GM18505 (cell line): ENCODE data around the gene FIG4.
"Not testable (repeated sequence)": the region's sequence is repeated elsewhere in the genome, so short reads cannot be mapped to it uniquely, and the experiment has no call there.

Experiments
- ATAC-seq: cut with Tn5 transposase; IDR thresholded peaks from one replicate; pipeline ENCODE4 v1.9.1; 2021; ENCODE audit not compliant: unreplicated experiment
- POLR2A ChIP-seq: IDR thresholded peaks from 4 replicates; pipeline ENCODE4 v1.6.1; 2011; ENCODE audit warnings: borderline replicate concordance; ENCODE audit not compliant: insufficient read depth, insufficient read length; ENCODE audit errors: extremely low read depth

Gene FIG4

DNA sequence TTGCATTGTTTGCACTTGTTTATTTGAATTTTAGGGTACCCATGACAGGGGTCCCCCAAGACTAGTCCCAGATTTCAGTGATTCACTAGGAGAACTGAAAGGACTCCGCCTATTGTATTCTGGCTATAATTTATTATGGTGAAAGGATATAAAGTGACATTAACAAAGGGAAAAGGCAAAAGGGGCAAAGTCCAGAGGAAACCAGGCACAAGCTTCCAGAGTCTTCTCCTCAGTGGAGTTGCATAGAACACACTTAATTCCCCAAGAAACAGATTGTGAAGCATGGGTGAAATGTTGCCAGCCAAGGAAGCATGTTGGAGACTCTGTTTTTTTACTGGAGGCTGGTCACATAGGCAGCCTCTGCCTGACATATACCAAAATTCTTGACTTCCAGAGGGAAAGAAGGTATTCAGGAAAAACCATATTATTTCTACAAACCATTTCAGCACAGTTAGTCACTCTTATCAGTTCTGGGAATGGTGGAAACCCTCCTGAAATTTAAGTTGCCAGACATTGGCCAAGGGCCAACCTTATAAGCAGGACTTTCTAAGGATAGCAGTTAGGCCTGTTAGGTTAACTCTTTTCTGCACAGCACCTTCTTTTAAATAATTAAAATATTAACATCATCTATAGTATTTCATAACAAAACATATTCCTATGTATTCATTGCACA is 71.8 kb downstream of the FIG4 start:
- no peak for TF ChIP-seq POLR2A
- no peak for ATAC-seq

- no peak for TF ChIP-seq POLR2A
- no peak for ATAC-seq
Measured at GRCh38 chr6:109766167-109766566, 75.1 kb downstream of the FIG4 start.

DNA sequence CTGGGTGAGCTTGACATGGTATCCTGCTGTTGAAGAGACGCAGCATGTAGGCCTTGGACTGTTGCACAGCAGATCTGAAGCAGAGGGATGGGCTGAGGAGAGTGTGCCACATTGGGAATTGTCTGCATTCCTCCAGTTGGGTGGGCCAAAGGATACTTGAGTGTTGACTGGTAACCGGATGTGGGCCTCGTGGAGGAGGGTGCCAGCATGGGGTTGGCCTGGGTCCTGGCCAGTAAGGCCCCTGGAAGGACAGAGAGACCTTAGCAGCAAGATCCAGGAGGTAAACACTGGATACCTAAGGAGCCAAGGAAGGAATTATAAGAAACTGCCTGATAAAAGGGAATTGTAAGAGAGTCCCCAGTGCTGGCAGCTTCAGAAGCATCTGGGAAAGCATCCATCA is 76.9 kb downstream of the FIG4 start:
- no peak for TF ChIP-seq POLR2A
- no peak for ATAC-seq

GRCh38 chr6:109768485-109768884 is 77.4 kb downstream of the FIG4 start:
- no peak for TF ChIP-seq POLR2A
- no peak for ATAC-seq

DNA sequence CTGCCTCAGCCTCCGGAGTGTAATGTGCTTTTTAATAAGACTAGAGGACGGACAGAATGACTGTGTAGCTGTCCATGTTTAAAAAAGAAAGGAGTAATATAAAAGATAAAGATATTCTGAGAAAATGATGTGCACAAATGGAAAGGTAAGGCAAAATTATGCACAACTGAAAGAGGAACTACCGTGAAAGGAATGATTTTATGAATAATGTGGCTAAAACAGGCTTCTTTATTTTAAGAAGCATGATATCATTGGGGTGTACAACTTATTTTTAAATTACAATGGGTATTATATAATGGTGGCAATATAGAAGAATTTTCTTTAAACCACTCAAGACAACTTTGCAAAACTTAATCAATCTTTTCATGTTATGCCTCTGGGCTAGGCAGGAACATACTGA is 78.1 kb downstream of the FIG4 start:
- no peak for TF ChIP-seq POLR2A
- ATAC-seq, result no peak

DNA sequence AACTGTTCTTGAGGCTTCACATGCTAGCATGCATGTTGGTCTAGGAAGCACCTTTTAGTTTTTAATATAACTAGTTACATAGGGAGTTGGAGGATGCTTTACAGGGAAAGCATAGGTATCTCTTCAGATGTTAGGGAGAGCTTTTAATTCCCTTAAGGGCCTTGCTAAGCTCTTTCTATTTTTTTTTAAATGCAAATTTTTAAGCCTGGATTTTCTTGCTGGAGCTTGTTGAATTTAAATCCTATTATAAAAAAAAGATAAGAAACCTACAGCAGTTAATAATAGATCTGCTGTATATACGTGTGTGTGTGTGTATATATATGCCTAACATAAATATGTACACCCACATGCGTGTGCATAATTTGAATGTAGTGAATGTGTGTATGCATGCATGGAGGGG is 79.0 kb downstream of the FIG4 start:
- no peak for ATAC-seq
- no peak for TF ChIP-seq POLR2A

GRCh38 chr6:109770779-109771178 is 79.7 kb downstream of the FIG4 start:
- no peak for TF ChIP-seq POLR2A
- ATAC-seq, result no peak

DNA sequence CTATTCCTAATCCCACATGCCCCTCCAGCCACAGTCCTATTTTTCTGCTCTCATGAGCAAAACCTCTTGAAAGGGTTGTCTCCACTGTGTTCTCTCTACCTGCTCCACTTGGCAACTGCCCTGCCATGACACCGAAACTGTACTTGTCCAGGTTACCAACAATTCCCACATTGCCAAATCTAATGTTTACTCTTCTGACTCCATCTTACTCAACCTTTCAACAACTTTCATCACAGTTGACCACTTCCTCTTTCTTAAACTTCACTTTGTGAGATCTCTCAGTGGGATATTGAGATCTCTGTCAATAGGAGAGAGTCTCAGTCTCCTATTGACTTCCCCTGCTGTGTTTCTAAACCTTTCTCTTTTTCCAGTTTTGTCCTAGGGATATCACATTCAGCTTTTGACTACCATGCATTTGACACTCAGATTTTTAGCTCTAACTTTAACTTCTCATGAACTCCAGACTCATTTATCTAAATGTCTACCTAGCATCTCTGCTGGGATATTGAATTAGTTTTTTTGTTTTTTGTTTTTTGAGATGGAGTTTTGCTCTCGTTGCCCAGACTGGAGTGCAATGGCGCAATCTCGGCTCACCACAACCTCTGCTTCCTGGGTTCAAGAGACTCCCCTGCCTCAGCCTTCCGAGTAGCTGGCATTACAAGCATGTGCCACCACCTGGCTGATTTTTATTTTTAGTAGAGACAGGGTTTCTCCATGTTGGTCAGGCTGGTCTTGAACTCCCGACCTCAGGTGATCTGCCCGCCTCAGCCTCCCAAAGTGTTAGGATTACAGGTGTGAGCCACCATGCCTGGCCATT is 81.1 kb downstream of the FIG4 start:
- not testable (repeated sequence) for ATAC-seq

- TF ChIP-seq POLR2A, result no peak
- no peak for ATAC-seq
Measured at GRCh38 chr6:109772883-109773431, 81.9 kb downstream of the FIG4 start.

DNA sequence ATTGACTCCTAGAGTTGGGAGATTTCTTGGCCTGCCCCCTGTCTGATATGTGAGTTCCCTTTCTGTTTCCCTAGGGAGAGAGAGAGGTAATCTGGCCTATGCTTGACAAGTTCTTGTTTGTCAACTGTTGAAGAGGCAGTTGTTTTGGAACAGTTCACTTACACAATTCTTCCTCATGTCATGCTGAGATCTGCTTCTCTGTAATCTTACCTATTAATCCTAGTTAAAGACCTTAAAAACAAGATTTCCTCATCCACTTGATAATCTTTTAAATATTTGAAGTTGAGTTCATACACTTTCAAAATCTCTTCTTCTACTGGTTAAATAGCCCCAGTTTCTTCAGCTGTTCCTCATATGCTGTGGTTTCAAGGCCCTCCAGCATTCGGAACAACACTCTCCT is 89.9 kb downstream of the FIG4 start:
- ATAC-seq, result no peak
- no peak for TF ChIP-seq POLR2A

GRCh38 chr6:109782491-109782999 is 91.4 kb downstream of the FIG4 start:
- TF ChIP-seq POLR2A, result no peak
- no peak for ATAC-seq

- TF ChIP-seq POLR2A, result no peak
- no peak for ATAC-seq
Measured at GRCh38 chr6:109783250-109783986, 92.3 kb downstream of the FIG4 start.

DNA sequence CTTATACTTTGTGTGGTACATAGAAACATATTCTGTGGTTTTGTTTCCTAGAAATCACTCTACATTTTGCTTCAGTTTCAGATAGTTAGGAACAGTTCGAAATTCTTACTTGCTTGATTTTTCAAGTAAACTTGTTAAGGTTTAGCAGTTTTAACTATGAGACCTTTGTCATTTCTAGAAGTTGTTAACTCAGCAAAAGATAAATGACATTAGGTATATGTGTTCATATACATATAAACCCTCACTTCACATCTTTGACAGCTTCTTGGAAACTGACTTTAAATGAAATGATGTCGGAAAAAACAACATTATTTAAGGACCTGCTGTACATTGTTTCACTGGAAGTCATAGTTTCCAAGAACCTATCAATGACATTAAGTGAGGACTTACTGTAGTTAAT is 96.2 kb downstream of the FIG4 start:
- no peak for TF ChIP-seq POLR2A
- ATAC-seq, result no peak
